Activated T-cell treated with anti-CD3 and anti-CD28 coated beads, Interleukin-2, amount 50 U/mL, for 72 hours (primary cell): ENCODE results near the gene LRRC3. TPM values are rescaled to one million over a fixed set of nuclear protein-coding genes. Genes with fewer than 3 reads are reported as not detected.
A peak's percentile ranks its signal among the peaks of the same experiment; 100 is the strongest.

Experiments used
- ATAC-seq, 2 donors: fragments of 150-1000 bp; cut with Tn5 transposase; replicated peaks in 1 of 2; 2 replicates each; pipeline ENCODE4 v1.10.0; 2021; ENCODE audit warnings: moderate library complexity in 2 of 2, mild to moderate bottlenecking in 1 of 2
- DNase-seq, 2 donors: peaks; one replicate each; pipeline ENCODE4 v3.0.0; 2021 to 2022; ENCODE audit warnings: mixed read lengths in 1 of 2
- H3K27ac Mint-ChIP-seq: one replicate; pipeline ENCODE4 v1.8.0; 2022; ENCODE audit warnings: mild to moderate bottlenecking, moderate library complexity, mixed read lengths
- H3K27me3 Mint-ChIP-seq: one replicate; pipeline ENCODE4 v1.8.0; 2022; ENCODE audit warnings: low read depth, mixed read lengths
- H3K36me3 Mint-ChIP-seq, 2 donors: one replicate each; pipeline ENCODE4 v1.8.0; 2022; ENCODE audit warnings: mixed read lengths in 2 of 2, mild to moderate bottlenecking in 1 of 2; ENCODE audit not compliant: insufficient read depth in 2 of 2
- H3K4me1 Mint-ChIP-seq: one replicate; pipeline ENCODE4 v1.8.0; 2022; ENCODE audit warnings: low read depth, mixed read lengths
- H3K4me3 Mint-ChIP-seq, 2 donors: one replicate each; pipeline ENCODE4 v1.8.0; 2022; ENCODE audit warnings: mild to moderate bottlenecking in 2 of 2, mixed read lengths in 2 of 2, moderate library complexity in 2 of 2
- H3K9me3 Mint-ChIP-seq, 2 donors: one replicate each; pipeline ENCODE4 v1.8.0; 2022; ENCODE audit warnings: mixed read lengths in 2 of 2
- total RNA-seq, 2 donors: library from RNA; stranded (reverse); gene quantifications; one replicate each; pipeline ENCODE4 v1.2.3, GENCODE V29; 2022

LRRC3 gene
- total RNA-seq, 2 donors from 2014 or later: 2.8 to 3.8 TPM

DNA sequence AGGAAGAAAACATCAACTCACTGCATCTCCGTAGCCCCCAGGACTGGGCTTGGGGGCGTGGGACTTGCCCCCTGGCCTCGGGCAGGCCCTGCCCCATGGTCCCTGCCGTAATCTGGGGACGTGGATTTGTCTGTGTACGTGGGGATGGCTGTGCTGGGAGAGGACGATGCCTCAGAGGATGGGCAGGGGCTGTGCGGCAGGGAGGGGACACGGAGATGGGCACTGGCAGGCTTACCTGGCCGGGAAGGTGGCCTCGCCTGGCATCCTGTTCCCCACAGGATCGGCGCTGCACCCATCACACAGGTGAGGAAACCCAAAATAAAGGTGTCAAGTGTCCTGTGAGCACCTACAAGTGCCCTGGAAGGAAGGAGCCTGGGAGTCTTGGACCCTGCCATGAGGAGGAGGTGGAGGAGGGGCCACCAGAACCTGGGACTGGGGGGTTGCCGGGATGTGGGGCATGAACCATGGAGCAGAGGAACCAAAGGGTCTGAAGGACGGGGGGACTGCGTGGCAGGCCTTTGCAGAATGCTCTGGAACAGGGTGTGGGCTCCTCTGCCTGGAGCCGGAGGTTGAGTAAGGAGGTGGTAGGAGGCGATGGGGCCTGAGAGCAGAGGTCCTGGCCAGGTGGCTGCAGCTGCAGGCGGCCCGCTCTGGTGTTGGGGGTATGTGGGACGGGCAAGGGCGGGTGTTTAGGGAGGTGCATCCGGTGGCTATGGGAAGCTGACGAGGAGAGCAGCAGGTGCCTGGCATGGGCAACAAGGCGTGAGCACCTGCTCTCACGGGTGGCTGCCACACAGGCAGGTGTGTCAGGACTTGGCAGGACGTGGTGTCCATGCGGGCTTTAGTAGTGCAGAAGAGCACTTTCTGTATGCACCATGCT, 27.8 kb upstream of the LRRC3 start:
- peak; percentile 13 to 16 for ATAC-seq
- Mint-ChIP-seq H3K4me1 (no peaks in the 10 kb centered on the region), H3K27ac (no peak overlapping the region), H3K36me3 (peaks cover 1 to 6% of the 10 kb centered on the region in 2 donors), H3K4me3 (no peak overlapping the region), H3K27me3 (no peaks in the 10 kb centered on the region), H3K9me3 (peaks cover 8 to 12% of the 10 kb centered on the region in 2 donors)
- DNase-seq: no peak

DNA sequence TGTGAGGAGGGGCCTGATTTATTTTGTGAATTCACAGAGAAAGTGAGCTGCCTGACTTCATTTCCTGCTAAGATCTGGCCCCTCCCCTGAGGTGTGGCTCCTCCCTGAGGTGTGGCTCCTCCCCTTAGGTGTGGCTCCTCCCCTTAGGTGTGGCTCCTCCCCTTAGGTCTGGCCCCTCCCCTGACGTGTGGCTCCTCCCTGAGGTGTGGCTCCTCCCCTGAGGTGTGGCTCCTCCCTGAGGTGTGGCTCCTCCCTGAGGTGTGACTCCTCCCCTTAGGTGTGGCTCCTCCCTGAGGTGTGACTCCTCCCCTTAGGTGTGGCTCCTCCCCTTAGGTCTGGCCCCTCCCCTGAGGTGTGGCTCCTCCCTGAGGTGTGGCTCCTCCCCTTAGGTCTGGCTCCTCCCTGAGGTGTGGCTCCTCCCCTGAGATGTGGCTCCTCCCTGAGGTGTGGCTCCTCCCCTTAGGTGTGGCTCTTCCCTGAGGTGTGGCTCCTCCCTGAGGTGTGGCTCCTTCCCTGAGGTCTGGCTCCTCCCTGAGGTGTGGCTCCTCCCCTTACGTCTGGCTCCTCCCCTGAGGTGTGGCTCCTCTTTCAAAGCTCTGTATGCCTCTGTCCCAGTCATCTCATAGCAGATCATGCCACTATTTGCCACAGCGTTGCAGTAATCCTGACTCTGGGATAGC, 26.9 kb upstream of the LRRC3 start:
- peaks cover 1 to 6% of the 10 kb centered on the region in 2 donors for H3K36me3 Mint-ChIP-seq
- no peaks in the 10 kb centered on the region for H3K4me1 Mint-ChIP-seq
- H3K27me3 Mint-ChIP-seq: no peaks in the 10 kb centered on the region
- no peak overlapping the region for H3K27ac Mint-ChIP-seq
- peaks cover 8 to 12% of the 10 kb centered on the region in 2 donors for H3K9me3 Mint-ChIP-seq
- DNase-seq (peak; percentile 53 to 71), ATAC-seq (peak; percentile 68 to 69)
- H3K4me3 Mint-ChIP-seq: no peak overlapping the region

DNA sequence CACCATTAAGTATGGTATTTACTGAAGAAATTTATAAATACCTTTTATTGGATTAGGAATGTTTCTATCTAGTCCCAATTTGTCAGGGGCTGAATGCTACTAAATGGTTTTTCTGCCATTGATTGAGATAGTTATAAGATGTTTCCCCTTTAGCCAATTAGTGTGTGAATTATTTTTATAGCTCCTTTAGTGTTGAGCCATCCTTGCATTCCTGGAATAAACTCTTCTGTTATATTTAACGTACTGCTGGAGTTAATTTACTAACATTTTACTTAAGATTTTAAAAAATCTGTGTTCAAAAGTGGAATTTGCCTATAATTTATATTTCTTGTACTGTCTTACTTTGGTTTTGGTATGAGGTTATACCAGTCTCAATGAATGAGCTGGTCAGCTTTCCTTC, 25.4 kb upstream of the LRRC3 start:
- DNase-seq (no peak), ATAC-seq (no peak)
- Mint-ChIP-seq H3K4me3 (no peak overlapping the region), H3K27ac (no peak overlapping the region), H3K36me3 (peaks cover 1 to 6% of the 10 kb centered on the region in 2 donors), H3K4me1 (no peaks in the 10 kb centered on the region), H3K27me3 (no peaks in the 10 kb centered on the region), H3K9me3 (peaks cover 8 to 12% of the 10 kb centered on the region in 2 donors)

DNA sequence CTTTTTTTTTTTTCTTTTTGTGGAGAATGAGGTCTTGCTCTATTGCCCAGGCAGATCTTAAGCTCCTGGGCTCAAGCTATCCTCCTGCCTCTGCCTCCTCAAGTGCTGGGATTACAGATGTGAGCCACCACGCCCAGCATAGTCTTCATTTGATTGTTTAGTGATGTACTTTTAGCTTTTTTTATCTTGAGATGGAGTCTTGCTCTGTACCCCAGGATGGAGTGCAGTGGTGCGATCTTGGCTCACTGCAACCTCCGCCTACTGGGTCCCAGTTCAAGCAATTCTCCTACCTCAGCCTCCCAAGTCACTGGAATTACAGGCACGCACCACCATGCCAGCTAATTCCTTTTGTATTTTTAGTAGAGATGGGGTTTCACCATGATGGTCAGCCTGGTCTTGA, 24.0 kb upstream of the LRRC3 start:
- Mint-ChIP-seq H3K27me3 (no peaks in the 10 kb centered on the region), H3K9me3 (peaks cover 8 to 12% of the 10 kb centered on the region in 2 donors), H3K27ac (no peak overlapping the region), H3K36me3 (peaks cover 1 to 6% of the 10 kb centered on the region in 2 donors), H3K4me1 (no peaks in the 10 kb centered on the region), H3K4me3 (no peak overlapping the region)
- ATAC-seq: no peak
- no peak for DNase-seq

DNA sequence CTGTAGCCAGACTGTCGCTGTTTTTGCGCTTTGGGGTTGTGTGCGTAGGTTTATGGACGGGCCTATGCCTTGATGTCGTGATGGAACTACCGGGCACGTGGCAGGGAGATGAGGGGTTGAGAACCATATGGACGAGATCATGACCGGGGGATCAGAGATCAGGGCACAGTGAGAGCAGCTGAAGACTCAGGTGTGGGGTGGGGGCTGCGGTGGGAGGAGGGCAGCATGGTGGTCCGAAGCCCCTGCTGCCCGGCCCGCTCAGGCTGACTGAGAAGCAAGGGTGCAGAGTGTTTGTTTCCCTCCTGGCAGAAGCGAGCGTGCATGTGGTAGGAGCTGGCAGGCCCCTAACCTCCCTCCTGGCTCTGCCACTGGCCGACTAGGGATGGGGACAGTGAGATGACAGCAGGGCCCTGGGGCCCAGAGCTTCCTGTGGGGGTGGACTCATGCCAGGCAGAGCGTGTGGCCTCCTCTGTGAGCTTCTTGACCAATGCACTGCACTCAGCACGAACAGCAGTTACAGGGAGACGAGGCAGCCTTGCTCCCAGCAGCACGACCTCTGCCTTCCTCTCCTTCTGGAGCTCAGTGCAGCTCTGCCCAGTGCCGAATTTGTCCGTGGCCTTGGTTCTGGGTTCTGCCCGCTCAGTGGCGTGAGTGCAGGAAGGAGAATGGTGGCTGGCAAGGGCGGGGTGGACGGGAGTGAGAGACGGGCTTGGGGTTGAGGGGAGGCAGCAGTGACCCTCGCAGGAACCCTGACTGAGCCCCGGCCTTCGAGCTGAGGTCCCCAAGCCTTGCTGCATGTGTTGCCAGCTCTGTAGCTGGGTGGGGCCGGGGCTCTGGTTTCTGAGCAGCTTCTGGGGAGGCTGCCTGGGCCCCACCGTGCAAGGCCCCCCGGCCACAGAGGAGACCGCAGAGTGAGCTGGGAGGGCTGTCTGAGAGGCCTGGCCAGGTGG, 22.2 kb upstream of the LRRC3 start:
- Mint-ChIP-seq H3K27ac (no peak overlapping the region), H3K9me3 (peaks cover 8 to 12% of the 10 kb centered on the region in 2 donors), H3K36me3 (peaks cover 1 to 6% of the 10 kb centered on the region in 2 donors), H3K4me1 (no peaks in the 10 kb centered on the region), H3K27me3 (no peaks in the 10 kb centered on the region), H3K4me3 (no peak overlapping the region)
- DNase-seq (no peak), ATAC-seq (no peak)

DNA sequence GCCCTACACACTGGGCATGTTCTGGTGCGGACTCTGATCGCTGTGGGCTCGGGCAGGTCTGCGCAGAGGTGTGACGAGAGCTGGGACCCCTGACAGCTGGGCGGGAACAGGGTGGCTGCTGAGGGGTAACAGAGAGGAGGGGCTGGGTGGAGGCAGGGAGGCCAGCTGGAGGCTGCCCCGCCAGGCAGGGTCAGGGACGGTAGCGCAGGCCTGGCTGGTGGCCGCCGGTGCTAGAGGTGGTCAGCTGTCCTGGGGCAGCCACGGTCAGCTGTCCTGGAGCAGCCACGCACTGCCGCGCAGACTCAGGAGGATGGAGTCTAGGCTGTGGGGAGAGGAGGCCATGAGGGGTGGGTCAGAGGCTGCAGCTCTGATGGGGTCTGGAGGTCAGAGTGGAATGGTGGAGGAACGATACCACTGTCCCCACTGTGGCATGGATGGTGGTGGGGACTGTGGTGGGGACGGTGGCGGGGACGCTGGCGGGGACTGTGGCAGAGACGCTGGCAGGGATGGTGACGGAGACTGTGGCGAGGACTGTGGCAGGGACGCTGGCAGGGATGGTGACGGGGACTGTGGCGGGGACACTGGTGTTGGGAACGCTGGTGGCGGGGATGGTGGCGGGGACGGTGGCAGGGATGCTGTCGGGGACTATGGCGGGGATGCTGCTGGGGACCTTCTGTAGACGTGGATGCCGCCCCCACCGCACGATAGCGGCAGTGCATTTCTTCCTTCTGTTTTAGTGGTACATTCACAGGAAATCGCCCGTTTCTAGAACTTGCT, 21.3 kb upstream of the LRRC3 start:
- ATAC-seq (no peak), DNase-seq (no peak)
- H3K27ac Mint-ChIP-seq: no peak overlapping the region
- no peaks in the 10 kb centered on the region for H3K4me1 Mint-ChIP-seq
- no peaks in the 10 kb centered on the region for H3K27me3 Mint-ChIP-seq
- peaks cover 7 to 10% of the 10 kb centered on the region in 2 donors for H3K9me3 Mint-ChIP-seq
- no peak overlapping the region for H3K4me3 Mint-ChIP-seq
- H3K36me3 Mint-ChIP-seq: peaks cover 1 to 6% of the 10 kb centered on the region in 2 donors

DNA sequence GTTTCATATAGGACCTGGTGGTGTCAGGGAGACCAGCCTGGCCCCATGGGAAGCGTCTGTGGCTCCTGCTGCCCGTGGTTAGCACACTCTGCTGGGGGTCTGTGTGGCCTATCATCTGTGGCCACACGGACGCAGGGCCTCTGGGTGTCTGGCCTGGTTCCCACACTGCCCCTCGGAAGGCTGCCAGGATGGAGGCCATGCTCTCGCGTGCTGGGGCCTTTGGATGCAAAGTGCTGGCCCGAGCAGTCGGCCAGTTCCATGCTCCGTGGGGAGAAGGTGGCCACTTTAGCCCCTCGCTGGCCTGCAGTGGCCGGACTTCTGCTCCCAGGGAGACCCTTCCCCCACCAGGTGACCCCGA, 20.8 kb upstream of the LRRC3 start:
- H3K27me3 Mint-ChIP-seq: no peaks in the 10 kb centered on the region
- ATAC-seq: no peak
- no peak for DNase-seq
- no peaks in the 10 kb centered on the region for H3K4me1 Mint-ChIP-seq
- H3K4me3 Mint-ChIP-seq: no peak overlapping the region
- no peak overlapping the region for H3K27ac Mint-ChIP-seq
- H3K36me3 Mint-ChIP-seq: peaks cover 1 to 6% of the 10 kb centered on the region in 2 donors
- peaks cover 7 to 10% of the 10 kb centered on the region in 2 donors for H3K9me3 Mint-ChIP-seq

DNA sequence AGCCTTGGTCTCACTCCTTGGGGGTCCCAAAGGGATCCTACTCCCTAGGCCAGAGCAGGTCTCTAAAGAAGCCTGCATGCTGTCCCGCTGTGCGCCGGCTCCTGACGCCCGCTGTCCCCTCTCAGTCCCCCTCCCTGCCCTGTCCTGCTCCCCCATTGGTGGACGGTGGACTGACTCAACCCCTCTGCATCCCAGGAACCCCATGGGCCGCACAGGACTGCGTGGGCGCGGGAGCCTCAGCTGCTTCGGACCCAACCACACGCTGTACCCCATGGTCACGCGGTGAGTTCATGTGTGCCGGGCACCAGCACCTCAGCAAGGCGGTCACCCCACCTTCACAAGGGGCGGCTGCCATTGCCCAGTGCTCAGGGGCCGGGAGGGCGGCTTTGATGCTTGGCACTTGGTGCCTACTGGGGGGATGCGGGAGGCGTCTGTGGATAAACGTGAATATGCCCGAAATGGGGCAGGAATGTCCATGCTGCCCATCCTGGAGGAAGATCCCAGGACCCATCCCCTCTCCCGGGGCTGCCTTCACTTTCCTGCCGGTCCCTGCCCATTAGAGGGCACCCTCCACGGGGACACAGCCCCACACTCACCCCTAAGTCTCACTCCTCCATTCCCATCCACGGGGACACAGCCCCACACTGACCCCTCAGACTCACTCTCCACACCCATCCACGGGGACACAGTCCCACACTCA, 20.2 kb upstream of the LRRC3 start:
- H3K27me3 Mint-ChIP-seq: no peaks in the 10 kb centered on the region
- H3K4me3 Mint-ChIP-seq: no peak overlapping the region
- peaks cover 5 to 7% of the 10 kb centered on the region in 2 donors for H3K9me3 Mint-ChIP-seq
- H3K36me3 Mint-ChIP-seq: peaks cover 1 to 5% of the 10 kb centered on the region in 2 donors
- no peak overlapping the region for H3K27ac Mint-ChIP-seq
- no peak for ATAC-seq
- no peaks in the 10 kb centered on the region for H3K4me1 Mint-ChIP-seq
- no peak for DNase-seq

DNA sequence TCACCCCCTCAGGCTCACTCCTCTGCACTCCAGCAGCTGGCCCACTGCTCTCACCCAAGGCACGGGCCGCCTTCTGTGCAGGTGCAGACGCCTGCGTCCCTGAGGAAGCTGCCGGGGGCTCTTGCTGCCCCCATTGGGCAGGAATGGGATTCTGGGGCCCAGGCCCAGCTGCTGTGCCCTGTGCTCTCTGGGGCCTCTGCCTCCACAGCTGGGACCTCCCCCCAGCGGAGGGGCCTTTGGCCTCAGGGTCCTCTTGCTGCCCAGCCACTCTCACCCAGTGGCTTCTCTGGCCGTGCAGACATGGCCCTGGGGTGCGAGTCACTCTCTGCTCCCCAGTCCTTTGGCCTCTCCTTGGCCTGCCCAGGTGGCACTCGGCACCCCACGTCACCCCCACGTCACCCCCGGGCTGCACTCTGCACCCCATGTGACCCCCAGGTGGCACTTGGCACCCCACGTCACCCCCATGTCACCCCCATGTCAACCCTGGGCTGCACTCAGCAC, 19.1 kb upstream of the LRRC3 start:
- Mint-ChIP-seq H3K27ac (no peak overlapping the region), H3K27me3 (no peaks in the 10 kb centered on the region)
- ATAC-seq: no peak

DNA sequence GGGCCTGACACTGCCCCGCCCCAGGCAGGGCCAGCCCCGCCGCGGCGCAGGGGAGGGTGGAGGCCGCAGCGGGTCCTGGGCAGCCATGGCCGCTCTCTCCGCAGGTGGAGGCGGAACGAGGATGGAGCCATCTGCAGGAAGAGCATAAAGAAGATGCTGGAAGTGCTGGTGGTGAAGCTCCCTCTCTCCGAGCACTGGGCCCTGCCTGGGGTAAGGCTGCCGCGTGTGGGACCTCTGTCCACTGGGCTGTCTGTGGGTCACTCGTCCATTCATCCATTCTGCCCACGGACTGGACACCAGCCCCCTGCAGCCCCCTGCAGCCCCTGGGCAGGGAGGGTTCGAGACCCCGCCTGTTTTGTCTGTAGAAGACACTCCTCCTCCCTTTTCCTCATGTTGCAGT, 18.4 kb upstream of the LRRC3 start:
- ATAC-seq (no peak), DNase-seq (no peak)
- H3K27me3 Mint-ChIP-seq: no peaks in the 10 kb centered on the region
- no peaks in the 10 kb centered on the region for H3K36me3 Mint-ChIP-seq
- H3K27ac Mint-ChIP-seq: no peak overlapping the region
- H3K9me3 Mint-ChIP-seq: peaks cover 0 to 2% of the 10 kb centered on the region in 2 donors
- no peak overlapping the region for H3K4me3 Mint-ChIP-seq
- H3K4me1 Mint-ChIP-seq: no peaks in the 10 kb centered on the region

More for the DNA sequence above, 19.1 kb upstream of the LRRC3 start:
- H3K4me3 Mint-ChIP-seq: no peak overlapping the region
- peaks cover 4% of the 10 kb centered on the region in 2 donors for H3K9me3 Mint-ChIP-seq
- no peaks in the 10 kb centered on the region for H3K4me1 Mint-ChIP-seq
- H3K36me3 Mint-ChIP-seq: peaks cover 0 to 2% of the 10 kb centered on the region in 2 donors
- DNase-seq: no peak

DNA sequence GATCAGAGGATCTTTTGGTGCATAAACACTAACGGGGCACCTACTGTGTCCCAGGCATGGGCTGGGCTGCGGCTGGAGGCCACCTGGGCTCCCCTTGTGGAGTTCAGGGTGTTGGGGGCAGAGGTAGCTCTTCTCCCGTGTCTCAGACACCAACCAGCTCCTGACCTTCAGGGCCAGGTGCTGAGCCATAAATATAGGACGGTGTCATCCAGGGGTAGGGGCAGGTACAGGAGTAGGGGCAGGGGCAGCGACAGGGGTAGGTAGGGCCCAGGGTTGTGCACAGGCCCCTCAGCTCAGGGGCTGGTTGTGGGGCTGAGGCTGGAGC, 18.0 kb upstream of the LRRC3 start:
- Mint-ChIP-seq H3K4me1 (no peaks in the 10 kb centered on the region), H3K36me3 (no peaks in the 10 kb centered on the region), H3K9me3 (no peaks in the 10 kb centered on the region), H3K27me3 (no peaks in the 10 kb centered on the region), H3K4me3 (no peak overlapping the region), H3K27ac (no peak overlapping the region)
- DNase-seq: no peak
- no peak for ATAC-seq
